Amniotic stem cell (primary cell): ENCODE measurements around the gene UXS1.
"Not testable (repeated sequence)": the region's sequence is repeated elsewhere in the genome, so short reads cannot be mapped to it uniquely, and the experiment has no call there.

Experiments
- DNase-seq: peaks from one replicate; lab custom pipeline; 2025; lab: John Stamatoyannopoulos, UW

UXS1 gene

DNA sequence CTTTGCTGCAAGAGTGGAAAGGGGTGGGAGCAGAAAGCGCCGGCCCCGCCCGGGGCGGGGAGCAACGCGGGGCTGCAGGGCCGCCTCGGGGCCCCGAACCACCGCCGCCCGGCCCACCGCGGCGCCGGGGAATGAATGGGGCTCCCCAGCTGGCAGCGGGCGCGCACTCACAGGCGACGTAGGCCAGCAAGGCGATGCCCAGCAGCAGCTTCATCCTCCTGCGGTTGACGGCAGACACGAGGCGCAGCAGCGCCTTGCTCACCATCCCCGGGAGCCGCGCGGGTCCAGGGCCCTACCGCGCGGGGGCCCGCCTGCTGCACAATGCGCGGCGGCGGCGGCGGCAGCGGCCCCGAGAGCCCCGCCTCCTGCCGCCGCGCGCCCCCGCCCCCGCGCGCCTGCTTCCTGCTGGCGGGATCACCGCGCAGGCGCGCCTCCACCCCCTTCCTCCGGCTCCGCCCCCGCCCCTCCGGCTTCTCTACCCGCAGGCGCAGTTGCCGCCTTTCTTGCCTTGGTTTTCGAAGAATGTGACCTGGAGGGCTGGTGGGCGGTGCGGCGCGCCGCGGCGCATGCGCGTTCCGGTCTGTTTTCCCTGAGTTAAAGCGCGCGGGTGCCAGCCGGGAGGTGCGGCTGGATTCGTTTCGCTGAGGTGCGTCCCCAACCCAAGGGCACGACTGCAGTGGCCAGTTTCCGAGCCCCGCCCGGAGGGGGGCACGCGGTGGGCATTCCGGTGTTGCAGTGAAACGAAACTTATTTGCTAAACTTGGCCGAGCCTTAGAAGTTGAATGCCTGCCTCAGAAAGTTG is at the start of gene UXS1:
Gene UXS1, minus strand, starts transcription at position 325 of the 802 bp plus-strand sequence. Its CDS starts 60 bp downstream, at position 265.
- DNase-seq, result peak; percentile 93

GRCh38 chr2:106239491-106239890 is 45.4 kb upstream of the UXS1 start:
- DNase-seq, result not testable (repeated sequence)

- not testable (repeated sequence) for DNase-seq
Observed at GRCh38 chr2:106235392-106235791, 41.3 kb upstream of the UXS1 start.

GRCh38 chr2:106233350-106233706 is 39.2 kb upstream of the UXS1 start:
- no peak for DNase-seq

DNA sequence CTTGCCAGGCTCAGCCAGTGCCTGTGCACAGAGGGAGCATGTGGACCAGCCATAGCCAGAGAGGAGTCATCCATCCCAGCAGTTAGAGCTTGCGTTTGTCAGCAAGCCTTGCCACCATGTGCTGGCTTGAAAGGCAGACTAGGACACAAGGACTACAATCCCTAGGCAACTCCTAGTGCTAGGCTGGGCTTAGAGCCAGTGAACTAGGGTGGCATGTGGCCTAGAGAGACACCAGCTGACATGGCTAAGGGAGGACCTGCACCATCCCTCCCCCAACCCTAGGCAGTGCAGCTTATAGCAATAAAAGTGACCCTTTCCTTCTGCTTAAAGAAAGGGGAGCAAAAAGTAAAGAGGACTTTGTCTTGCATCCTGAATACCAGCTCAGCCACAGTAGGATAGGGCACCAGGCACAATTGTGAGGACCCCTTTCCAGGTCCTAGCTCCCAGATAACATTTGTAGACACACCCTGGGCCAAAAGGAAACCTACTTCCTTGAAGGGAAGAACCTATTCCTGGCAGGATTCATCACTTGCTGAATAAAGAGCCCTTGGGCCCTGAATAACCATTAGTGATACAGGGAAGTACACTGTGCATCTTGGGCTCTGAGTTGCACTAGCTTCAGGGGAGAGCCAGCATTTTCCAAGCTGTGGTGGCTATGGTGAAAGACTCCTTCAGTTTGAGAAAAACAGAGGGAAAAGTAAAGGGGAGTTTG is 38.7 kb upstream of the UXS1 start:
- DNase-seq, result no peak

- no peak for DNase-seq
Observed at GRCh38 chr2:106223347-106223746, 29.2 kb upstream of the UXS1 start.

DNA sequence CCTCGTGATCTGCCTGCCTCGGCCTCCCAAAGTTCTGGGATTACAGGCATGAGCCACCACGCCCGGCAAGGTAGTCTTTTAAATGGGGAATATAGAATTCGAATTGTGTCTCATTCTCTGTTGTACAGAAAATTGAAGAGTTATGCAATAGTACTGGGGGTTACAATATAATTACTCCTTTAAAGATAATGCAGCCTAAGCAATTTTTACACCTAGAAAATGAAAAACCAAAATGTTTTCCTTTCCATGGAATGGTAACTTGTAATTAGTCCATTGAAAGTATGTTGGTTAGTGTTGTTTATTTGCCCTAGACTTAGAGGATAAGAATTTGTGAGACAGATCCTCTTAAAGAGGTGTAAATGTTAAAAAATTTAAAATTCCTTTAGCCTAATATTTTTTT is 28.0 kb upstream of the UXS1 start:
- DNase-seq, result not testable (repeated sequence)

DNA sequence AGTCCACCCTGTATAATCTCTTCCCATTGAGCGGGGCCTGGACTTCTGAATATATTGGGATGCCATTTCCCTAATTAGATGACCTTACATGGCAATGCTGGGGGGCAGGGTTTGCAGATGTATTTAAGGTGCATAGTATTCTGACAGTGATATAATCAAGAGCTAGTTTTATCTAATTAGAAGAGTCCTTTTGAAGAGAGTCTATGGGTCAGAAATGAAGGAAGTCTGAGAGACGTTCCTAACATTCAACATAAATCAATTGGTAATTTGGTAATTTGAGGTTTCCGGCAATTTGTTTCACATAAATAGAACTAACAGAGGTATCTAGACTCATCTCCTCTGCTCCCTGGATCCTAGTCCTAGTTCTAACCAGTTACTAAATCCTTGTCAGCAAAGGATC is 25.7 kb upstream of the UXS1 start:
- no peak for DNase-seq

- DNase-seq, result not testable (repeated sequence)
Observed at GRCh38 chr2:106219157-106219556, 25.1 kb upstream of the UXS1 start.

- DNase-seq, result no peak
Observed at GRCh38 chr2:106208874-106209273, 14.8 kb upstream of the UXS1 start.

DNA sequence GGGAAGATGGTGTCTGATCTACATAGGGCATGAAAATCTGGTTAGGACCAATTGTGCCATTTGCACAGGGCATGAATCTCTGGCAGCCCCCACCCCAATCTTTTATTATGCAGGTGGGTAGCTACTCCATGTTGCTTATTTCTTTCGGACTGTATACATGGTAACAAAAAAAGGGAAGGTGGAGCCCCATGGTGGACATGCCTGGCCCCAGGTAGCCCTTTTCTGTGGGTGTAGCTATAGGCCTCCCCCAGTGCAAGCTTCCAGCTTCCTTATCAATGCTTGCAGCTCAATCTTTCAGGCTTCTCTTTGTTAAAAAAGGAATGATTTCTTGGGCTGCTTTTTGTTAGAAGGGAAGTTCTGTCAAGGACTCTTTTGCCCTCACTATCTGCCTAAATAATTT is 14.3 kb upstream of the UXS1 start:
- no peak for DNase-seq

GRCh38 chr2:106207246-106207645 is 13.1 kb upstream of the UXS1 start:
- no peak for DNase-seq

- DNase-seq, result no peak
Observed at GRCh38 chr2:106205488-106205887, 11.4 kb upstream of the UXS1 start.

DNA sequence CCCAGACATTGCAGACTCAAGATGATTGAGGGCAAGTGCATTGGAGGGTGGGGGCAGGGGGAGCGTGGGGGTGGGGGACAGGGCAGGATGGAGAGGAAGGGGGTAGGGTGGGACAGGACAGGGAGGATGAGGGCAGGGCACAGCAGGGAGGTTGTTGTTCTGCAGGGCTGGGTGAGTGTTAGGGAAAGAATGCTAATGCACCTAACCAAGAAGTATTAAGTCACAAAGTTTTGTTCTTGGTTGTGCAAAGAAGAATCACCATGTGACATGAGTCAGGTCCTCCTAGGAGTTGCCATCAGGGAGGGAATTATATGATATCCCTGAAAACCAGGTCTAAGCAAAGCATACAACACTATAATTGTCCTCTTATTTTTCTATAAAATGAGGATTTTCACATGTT is 10.4 kb upstream of the UXS1 start:
- DNase-seq, result not testable (repeated sequence)

DNA sequence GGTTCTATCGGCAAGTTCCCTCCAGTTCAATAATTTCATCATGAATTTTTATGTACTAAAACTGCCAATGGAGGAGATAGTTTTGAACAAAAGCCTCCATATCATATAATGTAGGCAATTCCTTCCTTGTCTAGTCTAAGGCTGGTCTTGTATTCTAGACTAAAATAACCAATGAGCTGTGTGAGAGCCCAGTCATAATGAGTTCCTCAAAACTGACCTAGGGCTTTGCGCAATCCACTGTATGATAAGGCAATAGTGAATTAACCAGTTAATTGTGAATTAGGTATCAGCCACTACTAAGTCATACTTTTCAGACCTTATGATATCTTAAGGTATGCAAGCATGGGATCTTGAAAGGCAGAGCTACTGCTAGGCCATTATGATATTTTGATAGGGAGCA is 7.6 kb upstream of the UXS1 start:
- DNase-seq, result no peak

DNA sequence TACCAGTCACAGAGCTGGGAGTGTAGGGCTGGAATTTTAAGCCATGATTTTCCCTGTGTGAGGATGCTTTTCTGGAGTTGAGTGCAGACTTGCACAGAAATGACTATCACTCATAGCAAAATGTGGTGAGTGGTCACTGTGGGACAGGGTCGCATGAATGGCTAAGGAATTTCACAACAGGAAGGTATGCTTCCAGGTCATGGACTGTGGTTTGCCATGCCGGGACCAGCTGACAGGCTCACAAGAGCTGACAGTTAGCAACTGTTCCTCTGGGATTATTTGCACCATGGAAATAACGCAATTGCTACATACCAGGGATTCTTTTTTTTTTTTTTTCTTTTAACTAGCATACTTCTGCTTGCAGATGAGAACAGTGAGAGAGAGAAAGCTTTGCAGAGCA is 3.8 kb upstream of the UXS1 start:
- DNase-seq, result peak; percentile 27

GRCh38 chr2:106195981-106196380 is 1.9 kb upstream of the UXS1 start:
- no peak for DNase-seq

GRCh38 chr2:106195456-106195855 is 1.4 kb upstream of the UXS1 start:
- DNase-seq, result no peak

GRCh38 chr2:106193690-106193976 is 468 bp downstream of the UXS1 start:
- DNase-seq, result no peak

GRCh38 chr2:106192752-106193689 is 1.1 kb downstream of the UXS1 start:
- no peak for DNase-seq

DNA sequence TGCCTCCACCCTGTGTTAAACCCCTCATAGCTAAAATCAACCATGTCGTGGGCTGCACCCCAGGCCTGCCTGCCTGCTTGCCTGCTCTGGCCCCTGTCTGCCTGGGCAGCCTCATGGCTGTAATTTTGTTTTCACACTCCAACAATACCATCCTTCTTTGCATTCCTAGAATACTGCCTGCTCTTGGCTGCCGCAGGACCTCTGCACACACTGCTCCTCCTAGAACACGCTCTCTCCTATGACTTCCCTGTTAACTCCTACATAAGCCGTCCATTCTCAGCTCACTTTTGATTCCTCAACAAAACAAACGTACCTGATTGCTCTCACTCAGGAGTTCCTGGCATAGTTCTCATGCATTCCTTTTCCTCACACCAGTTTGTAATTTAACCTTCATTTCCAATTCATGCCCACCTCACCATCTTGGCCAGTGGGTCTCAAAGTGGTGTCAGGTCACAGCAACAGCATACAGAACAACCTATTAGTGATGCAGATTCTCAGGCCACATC is 2.5 kb downstream of the UXS1 start:
- DNase-seq, result no peak

- no peak for DNase-seq
Observed at GRCh38 chr2:106189764-106190468, 4.2 kb downstream of the UXS1 start.
